Measurements from ENCODE around the gene RNLS.

The RNLS gene

DNA sequence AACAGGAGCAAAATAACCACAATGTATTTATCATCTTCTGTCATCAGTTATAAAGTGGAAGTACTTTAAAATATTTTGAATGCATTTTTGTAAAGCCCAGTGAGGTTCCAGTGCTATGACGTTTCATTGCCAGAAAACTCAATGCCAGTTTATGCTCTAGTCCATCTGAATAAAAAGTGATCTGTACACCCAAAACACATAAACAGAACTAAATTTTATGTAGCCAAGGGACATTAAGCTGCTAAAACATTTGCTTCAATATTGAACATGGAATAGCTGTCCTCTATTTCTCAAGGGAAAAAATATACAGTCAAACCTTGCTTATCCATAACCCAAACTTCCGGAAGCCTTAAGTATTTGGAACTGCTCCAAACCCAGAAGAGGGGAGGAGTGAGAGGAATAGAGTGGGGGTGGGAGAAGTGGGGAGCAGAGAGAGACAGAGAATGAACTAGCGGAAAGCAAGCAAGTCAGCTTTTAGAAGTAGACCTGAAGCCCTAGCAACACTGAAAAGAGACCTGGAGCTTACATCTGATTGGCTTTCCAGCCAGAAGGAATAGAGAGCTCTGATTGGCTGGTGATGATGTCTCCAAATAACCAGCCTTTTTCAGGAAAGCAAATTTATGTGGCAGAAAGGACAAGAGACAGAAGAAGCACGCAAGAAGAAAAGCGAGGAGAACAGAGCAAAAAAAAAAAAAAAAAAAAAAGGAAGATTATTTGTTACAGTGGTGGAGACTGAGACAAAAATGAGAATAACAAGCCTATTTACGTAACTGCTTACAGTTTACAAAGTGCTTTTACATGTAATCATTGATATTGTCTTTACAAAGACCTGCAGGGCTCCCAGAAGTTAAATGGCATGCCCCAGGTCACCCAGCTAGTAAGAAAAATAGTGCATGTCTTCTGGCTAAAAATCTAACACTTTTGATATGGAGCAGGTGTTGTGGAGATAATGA is 196.0 kb downstream of the RNLS start:
- Histone ChIP-seq H3K27ac (no peak overlapping the region), H3K4me2 (ENCODE audit: low read length) (peak overlapping the region; percentile 52), H3K79me2 (no peaks in the 10 kb centered on the region), H3K4me3 (ENCODE audit: low read depth, low read length) (no peak overlapping the region), H3K9ac (no peak overlapping the region), H3K4me1 (peaks cover 7% of the 10 kb centered on the region), H2AFZ (peak overlapping the region; percentile 61), H3K36me3 (ENCODE audit: control insufficient read depth, insufficient read depth, low read length) (no peaks in the 10 kb centered on the region), H3K9me3 (ENCODE audit: control insufficient read depth, low read length) (no peaks in the 10 kb centered on the region), H3K27me3 (ENCODE audit: control insufficient read depth, insufficient read depth, low read length) (no peaks in the 10 kb centered on the region)
- TF ChIP-seq, protein P1, sequence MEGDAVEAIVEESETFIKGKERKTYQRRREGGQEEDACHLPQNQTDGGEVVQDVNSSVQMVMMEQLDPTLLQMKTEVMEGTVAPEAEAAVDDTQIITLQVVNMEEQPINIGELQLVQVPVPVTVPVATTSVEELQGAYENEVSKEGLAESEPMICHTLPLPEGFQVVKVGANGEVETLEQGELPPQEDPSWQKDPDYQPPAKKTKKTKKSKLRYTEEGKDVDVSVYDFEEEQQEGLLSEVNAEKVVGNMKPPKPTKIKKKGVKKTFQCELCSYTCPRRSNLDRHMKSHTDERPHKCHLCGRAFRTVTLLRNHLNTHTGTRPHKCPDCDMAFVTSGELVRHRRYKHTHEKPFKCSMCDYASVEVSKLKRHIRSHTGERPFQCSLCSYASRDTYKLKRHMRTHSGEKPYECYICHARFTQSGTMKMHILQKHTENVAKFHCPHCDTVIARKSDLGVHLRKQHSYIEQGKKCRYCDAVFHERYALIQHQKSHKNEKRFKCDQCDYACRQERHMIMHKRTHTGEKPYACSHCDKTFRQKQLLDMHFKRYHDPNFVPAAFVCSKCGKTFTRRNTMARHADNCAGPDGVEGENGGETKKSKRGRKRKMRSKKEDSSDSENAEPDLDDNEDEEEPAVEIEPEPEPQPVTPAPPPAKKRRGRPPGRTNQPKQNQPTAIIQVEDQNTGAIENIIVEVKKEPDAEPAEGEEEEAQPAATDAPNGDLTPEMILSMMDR (IDR thresholded peaks at IDR 0.05): no peak

DNA sequence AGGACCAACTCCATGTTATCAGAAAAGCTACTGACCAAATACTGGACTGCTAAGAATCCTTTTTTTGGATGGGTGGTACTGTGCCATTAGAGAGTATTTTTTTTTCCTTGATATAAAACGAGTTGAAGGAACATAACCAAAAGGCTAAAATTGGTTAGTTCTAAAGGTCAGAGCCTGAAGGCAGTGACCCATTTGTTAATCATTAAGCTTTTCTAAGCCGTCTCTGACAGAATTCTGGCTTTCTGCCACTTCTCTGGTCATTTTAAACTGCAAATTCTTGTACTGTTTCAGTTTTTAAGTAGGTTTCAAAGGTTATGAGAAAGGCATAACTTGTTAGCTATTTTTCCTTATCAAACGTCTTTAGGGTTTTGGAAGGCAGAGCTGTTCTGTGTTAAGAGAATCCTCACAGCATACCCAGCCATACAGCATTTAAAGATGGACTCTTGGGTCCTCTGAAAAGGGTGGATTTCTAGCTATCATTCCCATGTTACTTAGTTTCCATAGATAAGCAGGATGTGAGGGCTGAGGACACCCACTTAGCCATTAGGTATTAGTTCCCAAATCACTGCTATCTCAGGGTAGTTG is 196.8 kb downstream of the RNLS start:
- H3K9me3 ChIP-seq (ENCODE audit: control insufficient read depth, low read length): no peaks in the 10 kb centered on the region
- no peaks in the 10 kb centered on the region for H3K79me2 ChIP-seq
- no peaks in the 10 kb centered on the region for H3K36me3 ChIP-seq (ENCODE audit: control insufficient read depth, insufficient read depth, low read length)
- H3K4me2 ChIP-seq (ENCODE audit: low read length): no peak overlapping the region
- H3K27ac ChIP-seq: peak overlapping the region; percentile 16
- TF ChIP-seq, protein P1 (IDR thresholded peaks at IDR 0.05): no peak
- no peak overlapping the region for H3K9ac ChIP-seq
- H3K4me3 ChIP-seq (ENCODE audit: low read depth, low read length): no peak overlapping the region
- H3K27me3 ChIP-seq (ENCODE audit: control insufficient read depth, insufficient read depth, low read length): no peaks in the 10 kb centered on the region
- peak overlapping the region; percentile 61 for H2AFZ ChIP-seq
- H3K4me1 ChIP-seq: peaks cover 7% of the 10 kb centered on the region

DNA sequence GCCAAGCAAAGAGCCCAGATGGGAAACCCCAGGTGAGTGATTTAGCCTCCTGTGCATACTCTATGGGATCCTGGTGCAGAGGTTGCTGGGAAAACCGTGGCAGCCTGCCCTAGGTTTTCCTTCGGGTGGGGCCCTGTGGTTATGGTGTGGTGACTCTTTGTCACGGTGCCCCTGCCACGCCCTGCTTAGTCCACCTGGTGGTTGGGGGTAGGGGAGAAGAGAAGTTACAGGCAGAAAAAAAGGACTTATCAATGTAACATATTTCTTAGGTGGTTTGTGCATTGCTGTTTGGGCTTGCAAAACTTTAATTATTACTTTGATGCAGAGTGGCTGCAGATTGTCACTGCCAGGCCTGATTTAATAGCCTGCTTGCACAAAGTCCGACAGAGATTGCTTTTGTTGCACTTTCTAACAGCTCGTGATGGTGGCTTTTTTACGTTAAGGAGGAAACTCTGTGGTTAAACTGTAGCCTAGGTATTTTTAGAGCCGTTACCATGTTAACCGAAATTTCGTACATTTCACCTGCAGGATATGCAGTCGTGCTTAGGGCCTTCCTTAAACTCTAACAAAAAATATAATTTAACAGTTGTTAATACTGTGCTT is 197.4 kb downstream of the RNLS start:
- Histone ChIP-seq H3K4me3 (ENCODE audit: low read depth, low read length) (no peak overlapping the region), H3K9ac (no peak overlapping the region)
- TF ChIP-seq, protein P1 (IDR thresholded peaks at IDR 0.05): no peak

DNA sequence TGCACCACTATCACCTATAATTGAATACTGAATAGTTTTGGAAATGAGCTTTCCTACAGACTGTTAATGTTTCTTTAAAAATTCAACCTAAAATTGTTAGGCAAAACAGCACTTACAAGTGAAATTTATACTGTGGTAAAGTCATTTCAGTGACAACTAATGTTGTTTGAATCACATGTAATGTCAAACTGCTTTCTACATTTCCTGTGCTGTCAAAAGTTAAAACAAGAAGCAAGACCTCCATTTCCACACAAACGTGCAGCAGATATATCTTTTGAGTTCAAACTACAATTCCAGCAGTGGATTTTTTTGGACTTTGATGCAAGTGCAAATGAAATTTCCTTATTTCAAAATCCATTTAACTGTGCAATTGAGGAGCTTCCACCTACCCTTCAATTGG is 199.8 kb downstream of the RNLS start:
- H3K79me2 ChIP-seq: no peaks in the 10 kb centered on the region
- peaks cover 7% of the 10 kb centered on the region for H3K4me1 ChIP-seq
- H3K9ac ChIP-seq: no peak overlapping the region
- no peaks in the 10 kb centered on the region for H3K36me3 ChIP-seq (ENCODE audit: control insufficient read depth, insufficient read depth, low read length)
- H3K27me3 ChIP-seq (ENCODE audit: control insufficient read depth, insufficient read depth, low read length): no peaks in the 10 kb centered on the region
- no peak overlapping the region for H3K27ac ChIP-seq
- H3K4me2 ChIP-seq (ENCODE audit: low read length): no peak overlapping the region
- TF ChIP-seq, protein P1 (IDR thresholded peaks at IDR 0.05): no peak
- no peak overlapping the region for H2AFZ ChIP-seq
- H3K9me3 ChIP-seq (ENCODE audit: control insufficient read depth, low read length): no peaks in the 10 kb centered on the region
- no peak overlapping the region for H3K4me3 ChIP-seq (ENCODE audit: low read depth, low read length)

More for the DNA sequence above, 197.4 kb downstream of the RNLS start:
- H3K4me2 ChIP-seq (ENCODE audit: low read length): no peak overlapping the region
- no peak overlapping the region for H3K27ac ChIP-seq
- no peaks in the 10 kb centered on the region for H3K79me2 ChIP-seq
- H3K9me3 ChIP-seq (ENCODE audit: control insufficient read depth, low read length): no peaks in the 10 kb centered on the region
- no peaks in the 10 kb centered on the region for H3K36me3 ChIP-seq (ENCODE audit: control insufficient read depth, insufficient read depth, low read length)
- H3K4me1 ChIP-seq: peaks cover 7% of the 10 kb centered on the region
- H2AFZ ChIP-seq: no peak overlapping the region
- H3K27me3 ChIP-seq (ENCODE audit: control insufficient read depth, insufficient read depth, low read length): no peaks in the 10 kb centered on the region
